Measurements from ENCODE around the gene NOP10.

Gene NOP10

DNA sequence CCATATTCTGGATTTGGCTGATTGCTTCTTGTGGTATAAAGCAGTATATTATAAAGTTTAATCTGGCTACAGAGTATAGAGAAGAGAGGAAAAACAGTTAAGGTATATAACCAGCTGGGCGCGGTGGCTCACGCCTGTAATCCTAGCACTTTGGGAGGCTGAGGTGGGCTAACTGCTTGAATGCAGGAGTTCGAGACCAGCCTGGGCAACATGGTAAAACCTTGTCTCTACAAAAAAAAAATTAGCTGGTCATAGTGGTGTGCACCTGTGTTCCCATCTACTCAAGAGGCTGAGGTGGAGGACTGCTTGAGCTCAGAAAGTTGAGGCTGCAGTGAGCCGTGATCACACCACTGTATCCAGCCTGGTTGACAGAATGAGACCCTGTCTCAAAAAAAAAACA, 12.7 kb downstream of the NOP10 start:
- DNase-seq = no peak

DNA sequence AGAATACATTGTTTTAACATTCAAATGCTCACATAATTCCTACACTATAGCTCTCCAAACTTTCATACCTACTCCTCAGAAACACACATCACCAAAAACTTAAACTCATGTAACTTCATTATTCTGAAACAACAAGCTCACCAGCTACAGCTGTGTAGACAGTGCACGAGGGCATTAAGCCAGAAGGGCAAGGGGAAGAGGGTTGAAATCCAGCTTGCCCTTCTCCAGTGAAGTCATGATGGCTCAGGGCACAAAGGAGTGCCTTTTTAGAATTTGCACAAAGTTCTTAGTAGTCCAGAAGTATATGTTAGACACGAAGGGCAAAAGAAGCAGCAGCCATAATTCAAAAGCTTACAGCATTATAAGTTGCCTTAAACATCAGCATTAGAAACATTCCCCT, 13.9 kb downstream of the NOP10 start:
- DNase-seq = no peak

DNA sequence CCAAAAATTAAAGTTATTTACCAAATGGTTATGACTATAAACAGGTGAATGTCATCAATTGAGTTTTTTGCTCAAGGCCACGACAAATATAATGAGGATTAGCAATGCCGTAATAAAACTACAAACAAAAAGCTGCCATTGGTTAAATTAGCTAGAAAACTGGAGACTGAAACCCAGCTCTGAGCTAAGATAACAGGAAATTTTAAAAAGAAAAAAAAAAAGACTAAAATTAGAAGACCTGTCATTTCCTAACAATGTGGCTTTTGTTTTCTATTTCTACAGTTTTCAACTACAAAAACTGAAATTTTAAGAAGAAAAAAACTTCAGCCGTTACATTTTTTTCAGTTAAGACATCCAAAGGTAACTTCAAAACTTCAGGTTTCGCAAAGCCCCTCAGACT, 15.0 kb downstream of the NOP10 start:
- no peak for DNase-seq

DNA sequence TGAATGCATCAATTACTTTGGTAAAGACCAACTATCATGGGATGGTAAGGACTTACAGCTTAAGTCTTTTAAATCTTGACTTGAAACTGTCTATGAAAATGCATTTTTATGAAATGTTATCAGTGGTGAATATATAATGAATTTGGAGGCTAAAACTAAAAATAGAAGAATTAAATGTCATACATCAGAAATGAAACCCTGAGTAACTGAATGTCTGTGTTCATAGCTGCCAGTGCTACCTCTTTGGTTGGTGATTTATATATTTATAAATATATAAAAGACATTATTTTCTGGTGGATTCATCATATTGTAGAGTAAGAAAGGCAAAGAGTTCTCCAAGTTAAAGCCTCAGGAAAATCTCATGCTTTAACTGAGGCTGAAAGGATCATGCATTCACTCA, 17.6 kb downstream of the NOP10 start:
- no peak for DNase-seq

DNA sequence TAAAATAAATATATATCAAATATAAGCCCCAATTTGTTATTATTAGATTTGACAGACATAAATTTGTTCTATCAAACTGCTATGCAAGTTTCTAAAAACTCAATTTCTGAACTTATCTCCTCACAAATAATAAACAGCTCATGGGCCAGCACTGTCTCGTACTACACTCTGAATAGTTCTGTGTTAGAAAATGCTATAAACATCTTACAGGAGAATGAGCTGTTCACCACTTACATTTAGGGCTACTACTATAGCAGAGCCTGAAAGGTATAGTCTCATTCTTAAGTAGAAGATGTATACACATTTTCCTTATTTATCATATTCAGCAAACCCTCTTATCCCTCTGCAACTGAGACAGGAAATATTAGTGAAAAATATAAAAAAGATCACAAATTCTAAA, 18.0 kb downstream of the NOP10 start:
- DNase-seq = no peak

DNA sequence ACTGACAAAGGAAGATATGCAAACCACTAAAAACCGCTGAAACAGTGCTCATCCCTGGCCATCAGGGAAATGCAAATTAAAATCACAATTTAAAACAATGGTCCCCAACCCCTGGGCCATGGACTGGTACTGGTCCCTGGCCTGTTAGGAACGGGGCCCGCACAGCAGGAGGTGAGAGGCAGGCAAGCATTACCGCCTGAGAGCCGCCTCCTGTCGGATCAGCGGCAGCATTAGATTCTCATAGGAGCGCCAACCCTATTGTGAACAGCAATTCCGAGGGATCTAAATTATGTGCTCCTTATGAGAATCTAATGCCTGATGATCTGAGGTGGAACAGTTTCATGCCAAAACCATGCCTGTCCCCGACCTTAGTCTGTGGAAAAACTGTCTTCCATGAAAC, 19.7 kb downstream of the NOP10 start:
- no peak for DNase-seq

DNA sequence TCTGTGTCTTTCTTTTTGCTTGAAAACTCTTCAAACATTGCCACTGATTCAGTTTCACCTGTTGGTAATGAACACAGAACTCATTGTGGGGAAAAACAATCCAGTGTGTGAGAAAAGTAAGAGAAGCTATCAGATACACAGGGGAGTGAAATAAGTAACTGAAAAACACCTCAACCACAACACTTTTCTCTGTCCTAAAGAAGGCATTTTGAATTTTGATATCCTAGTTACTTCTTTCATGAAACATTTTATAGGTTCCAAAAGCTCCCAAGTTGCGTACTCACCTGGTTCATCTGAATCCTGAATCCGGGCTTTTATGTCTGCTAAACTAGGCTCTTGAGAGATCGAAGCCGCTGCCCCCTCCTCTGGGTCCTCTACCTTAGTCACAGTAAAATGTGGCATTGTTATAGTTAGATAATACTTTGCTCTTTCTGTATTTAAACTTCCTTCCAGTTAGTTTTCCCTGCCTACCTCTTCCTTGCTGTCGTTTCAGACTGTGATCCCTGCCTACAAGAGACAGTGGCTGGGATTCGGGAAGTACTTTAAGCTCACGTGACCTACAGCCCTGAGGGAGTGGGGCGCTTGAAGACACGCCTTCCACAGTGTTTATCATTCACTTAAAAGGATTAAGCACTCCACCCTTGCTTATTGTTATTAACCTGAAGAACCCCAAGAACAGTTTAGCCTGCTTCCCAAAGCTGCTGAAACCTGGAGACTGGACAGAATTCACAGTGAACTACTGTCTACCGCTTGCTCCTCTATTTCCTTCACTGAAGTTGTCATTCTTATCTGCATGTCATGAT, 24.5 kb downstream of the NOP10 start:
- no peak for DNase-seq

DNA sequence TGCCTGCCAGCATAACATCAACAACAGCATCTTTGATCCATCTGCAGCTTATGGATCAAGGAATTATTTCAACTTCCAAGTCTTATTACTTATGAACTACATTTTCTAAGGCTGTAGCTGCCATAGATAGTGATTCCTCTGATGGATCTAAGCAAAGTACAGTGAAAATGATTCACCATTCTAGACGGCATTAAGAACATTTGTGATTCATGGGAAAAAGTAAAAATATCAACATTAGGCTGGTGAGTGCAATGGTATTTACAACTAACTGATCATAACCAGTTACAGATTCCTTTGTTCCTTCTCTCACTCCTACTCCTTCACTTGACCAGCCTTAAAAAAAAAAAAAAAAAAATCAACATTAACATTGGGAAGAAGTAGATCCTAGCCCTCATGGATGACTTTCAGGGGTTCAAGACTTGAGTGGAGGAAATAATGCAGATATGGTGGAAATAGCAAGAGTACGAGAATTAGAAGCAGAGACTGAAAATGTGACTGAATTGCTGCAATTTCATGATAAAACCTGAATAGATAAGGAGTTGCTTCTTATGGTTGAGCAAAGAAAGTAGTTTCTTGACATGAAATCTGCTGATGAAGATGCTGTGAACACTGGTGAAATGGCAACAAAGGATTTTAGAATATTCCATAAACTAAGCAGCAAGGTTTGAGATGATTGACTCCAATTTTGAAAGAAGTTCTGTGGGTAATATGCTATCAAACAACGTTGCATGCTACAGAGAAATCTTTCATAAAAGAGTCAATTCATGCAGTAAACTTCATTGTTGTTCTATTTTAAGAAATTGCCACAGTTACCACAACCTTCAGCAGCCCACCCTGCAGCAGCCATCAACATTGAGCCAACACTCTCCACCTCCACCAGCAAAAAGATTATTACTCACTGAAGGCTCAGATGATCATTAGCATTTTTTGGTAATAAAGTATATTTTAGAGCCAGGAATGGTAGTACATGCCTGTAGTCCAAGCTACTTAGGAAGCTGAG, 28.1 kb downstream of the NOP10 start:
- no peak for DNase-seq

DNA sequence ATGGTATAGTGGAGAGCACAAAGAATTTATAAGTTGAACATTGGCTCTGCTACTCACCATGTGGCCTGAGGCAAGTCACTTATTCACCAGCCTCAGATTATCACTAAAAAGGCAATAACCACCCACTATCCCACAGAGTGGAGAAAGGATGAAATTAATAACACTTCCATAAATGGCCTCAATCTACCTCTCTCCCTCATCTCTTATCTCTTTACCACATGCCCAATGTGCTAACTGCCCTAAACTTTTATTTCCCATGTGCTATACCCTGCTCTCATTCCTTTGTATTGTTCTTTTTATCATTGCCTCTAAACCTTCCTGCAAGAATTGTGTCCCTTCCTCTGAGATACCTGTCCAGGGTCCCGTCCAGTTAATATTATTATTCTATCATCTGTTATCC, 31.4 kb downstream of the NOP10 start:
- no peak for DNase-seq

DNA sequence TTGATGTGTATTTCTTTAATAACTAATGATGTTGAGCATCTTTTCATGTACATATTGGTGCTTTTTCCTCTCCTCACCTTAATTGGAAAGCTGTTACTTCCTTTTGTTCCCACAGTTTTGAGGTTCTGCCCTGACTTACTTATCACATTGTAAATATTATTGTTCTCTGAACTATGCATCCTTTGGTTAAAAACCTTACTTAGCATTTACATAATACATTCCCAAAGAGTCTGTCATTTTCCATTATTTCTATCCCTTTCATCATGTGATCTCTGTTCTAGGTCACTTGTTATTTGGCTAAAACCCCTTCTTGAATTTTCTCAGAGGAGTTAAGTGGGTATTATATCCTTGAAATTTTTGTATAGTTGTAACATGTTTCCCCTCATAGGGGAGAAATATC, 38.3 kb downstream of the NOP10 start:
- no peak for DNase-seq

DNA sequence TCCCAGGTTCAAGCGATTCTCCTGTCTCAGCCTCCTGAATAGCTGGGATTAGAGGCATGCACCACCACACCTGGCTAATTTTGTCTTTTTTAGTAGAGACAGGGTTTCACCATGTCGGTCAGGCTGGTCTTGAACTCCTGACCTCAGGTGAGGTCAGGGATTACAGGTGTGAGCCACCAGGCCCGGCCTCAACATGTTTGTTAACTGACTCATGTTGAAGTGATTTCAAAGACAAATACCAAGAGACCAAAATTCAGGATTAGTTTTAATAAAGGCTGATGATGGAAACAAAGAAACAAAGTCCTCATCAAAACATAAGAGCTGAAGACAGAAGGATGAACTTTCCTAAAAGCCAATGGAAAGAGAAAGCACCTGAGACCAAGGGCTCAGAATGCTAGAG, 41.9 kb downstream of the NOP10 start:
- no peak for DNase-seq

DNA sequence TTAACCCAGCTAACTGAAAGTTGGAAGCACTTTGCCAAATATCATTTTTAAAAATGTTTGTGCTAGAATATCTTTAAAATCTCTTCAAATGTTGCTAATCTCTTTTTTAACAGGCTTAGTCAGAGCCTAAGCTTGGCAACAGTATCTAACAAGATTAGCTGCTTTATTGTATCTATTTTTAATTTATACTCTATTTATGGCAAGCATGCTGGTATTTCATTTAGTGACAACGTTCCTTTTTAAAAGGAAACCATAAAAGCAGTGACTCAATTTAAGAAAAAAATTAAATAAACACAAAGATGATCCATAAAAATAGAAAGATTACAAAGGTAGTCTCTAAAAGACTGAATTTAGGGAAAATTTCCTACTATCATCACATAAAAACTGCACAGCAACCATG, 45.9 kb downstream of the NOP10 start:
- DNase-seq = no peak

DNA sequence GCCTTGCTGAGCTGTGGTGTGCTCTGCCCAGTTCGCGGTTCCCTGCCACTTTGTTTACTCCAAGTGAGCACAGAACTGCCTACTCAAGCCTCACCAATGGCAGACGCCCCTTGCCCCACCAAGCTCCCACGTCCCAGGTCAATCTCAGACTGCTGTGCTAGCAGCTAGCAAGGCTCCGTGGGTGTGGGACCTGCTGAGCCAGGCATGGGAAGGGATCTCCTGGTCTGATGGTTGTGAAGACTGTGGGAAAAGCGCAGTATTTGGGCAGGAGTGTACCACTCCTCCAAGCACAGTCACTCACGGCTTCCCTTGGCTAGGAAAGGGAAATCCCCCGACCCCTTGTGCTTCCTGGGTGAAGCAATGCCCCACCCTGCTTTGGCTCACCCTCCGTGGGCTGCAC, 50.3 kb downstream of the NOP10 start:
- DNase-seq = no peak

Data from stimulated activated CD4-positive, alpha-beta T cell treated with anti-CD3 and anti-CD28 coated beads, Interleukin-4, amount 100 ng/mL, for 4 hours (primary cell).